ENCODE measurements around the gene NR4A2. TPM values are rescaled to one million over a fixed set of nuclear protein-coding genes. Genes with fewer than 3 reads are reported as not detected.
"Not testable (repeated sequence)": the region's sequence is repeated elsewhere in the genome, so short reads cannot be mapped to it uniquely, and the experiment has no call there.

NR4A2 gene
- total and polyA plus RNA-seq, 2 donors = 0.61 to 4.4 TPM

DNA sequence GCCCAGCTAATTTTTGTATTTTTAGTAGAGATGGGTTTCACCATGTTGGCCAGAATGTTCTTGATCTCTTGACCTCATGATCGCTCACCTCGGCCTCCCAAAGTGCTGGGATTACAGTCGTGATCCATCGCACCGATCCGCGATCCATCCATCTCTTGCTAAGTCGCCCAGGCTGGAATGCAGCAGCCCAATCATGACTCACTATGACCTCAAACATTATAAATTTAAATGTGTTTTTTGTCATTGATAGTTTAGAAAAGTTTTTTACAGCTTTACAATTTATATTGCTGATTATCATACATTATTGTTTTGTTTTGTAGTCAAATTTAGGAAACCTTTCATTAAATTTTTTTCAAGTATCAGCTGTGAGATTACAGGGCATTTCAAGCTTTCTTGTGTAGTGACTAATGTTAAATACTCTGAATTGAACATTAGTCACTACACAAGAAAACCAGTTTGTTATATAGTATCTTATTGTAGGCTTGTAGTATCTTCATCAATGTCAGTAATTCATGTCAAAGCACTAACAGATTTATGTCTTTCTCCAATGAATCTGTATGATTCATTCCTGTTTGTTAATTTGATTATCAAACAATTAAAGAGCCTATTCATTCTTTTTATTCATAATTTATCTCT, 37.5 kb downstream of the NR4A2 start:
- H3K4me1 ChIP-seq (ENCODE audit: control insufficient read depth in 2 of 2, insufficient read depth in 2 of 2, low read length in 2 of 2) = no peaks in the 10 kb centered on the region
- no peaks in the 10 kb centered on the region for H3K27me3 ChIP-seq (ENCODE audit: control insufficient read depth in 2 of 2, insufficient read depth in 1 of 2, low read length in 1 of 2)
- DNase-seq (ENCODE audit: low read depth in 6 of 9, low spot score in 9 of 9) = no peak
- H3K4me3 ChIP-seq (ENCODE audit: low read length in 2 of 2) = no peak overlapping the region
- no peaks in the 10 kb centered on the region for H3K9me3 ChIP-seq (ENCODE audit: control insufficient read depth in 2 of 2, insufficient read depth in 1 of 2, low read length in 1 of 2)
- no peak overlapping the region for H3K27ac ChIP-seq (ENCODE audit: low read depth in 1 of 2, low read length in 1 of 2)
- 99% methylated on average over 8 of the region's 8 CpGs for WGBS
- H3K36me3 ChIP-seq (ENCODE audit: control insufficient read depth in 2 of 2, insufficient read depth in 2 of 2, low read length in 1 of 2) = no peaks in the 10 kb centered on the region

- whole genome bisulfite sequencing = 97% methylated on average over 22 of the region's 29 CpGs
- not testable (repeated sequence) for H3K4me3 ChIP-seq (ENCODE audit: low read length in 2 of 2); DNase-seq (ENCODE audit: low read depth in 6 of 9, low spot score in 9 of 9); H3K9me3 ChIP-seq (ENCODE audit: control insufficient read depth in 2 of 2, insufficient read depth in 1 of 2, low read length in 1 of 2); H3K27me3 ChIP-seq (ENCODE audit: control insufficient read depth in 2 of 2, insufficient read depth in 1 of 2, low read length in 1 of 2); H3K36me3 ChIP-seq (ENCODE audit: control insufficient read depth in 2 of 2, insufficient read depth in 2 of 2, low read length in 1 of 2); H3K4me1 ChIP-seq (ENCODE audit: control insufficient read depth in 2 of 2, insufficient read depth in 2 of 2, low read length in 2 of 2); H3K27ac ChIP-seq (ENCODE audit: low read depth in 1 of 2, low read length in 1 of 2)
Observed at GRCh38 chr2:156293382-156293781, 39.1 kb downstream of the NR4A2 start.

GRCh38 chr2:156279446-156280150, 52.9 kb downstream of the NR4A2 start:
- Histone ChIP-seq H3K27me3 (ENCODE audit: control insufficient read depth in 2 of 2, insufficient read depth in 1 of 2, low read length in 1 of 2) (no peaks in the 10 kb centered on the region), H3K4me1 (ENCODE audit: control insufficient read depth in 2 of 2, insufficient read depth in 2 of 2, low read length in 2 of 2) (no peaks in the 10 kb centered on the region), H3K4me3 (ENCODE audit: low read length in 2 of 2) (no peak overlapping the region), H3K36me3 (ENCODE audit: control insufficient read depth in 2 of 2, insufficient read depth in 2 of 2, low read length in 1 of 2) (no peaks in the 10 kb centered on the region), H3K27ac (ENCODE audit: low read depth in 1 of 2, low read length in 1 of 2) (no peak overlapping the region), H3K9me3 (ENCODE audit: control insufficient read depth in 2 of 2, insufficient read depth in 1 of 2, low read length in 1 of 2) (no peaks in the 10 kb centered on the region)
- WGBS = 94% methylated on average over 5 of the region's 5 CpGs
- DNase-seq (ENCODE audit: low read depth in 6 of 9, low spot score in 9 of 9) = no peak

Other genes with a start within 250 kb of the NR4A2 start
- 19.6 TPM for gene GPD2, start 103.7 kb upstream of the NR4A2 start, total RNA-seq
- gene GPD2, start 103.7 kb upstream of the NR4A2 start, polyA plus RNA-seq = 6.5 TPM